KBM-7 (cell line): ENCODE measurements around the gene KCNJ4.
"Not testable (repeated sequence)": the region's sequence is repeated elsewhere in the genome, so short reads cannot be mapped to it uniquely, and the experiment has no call there.

ENCODE experiments used
- DNase-seq: peaks from one replicate; pipeline ENCODE4 v3.0.0-alpha.2; 2015
- in situ Hi-C: fragments of 300-500 bp; cut with MboI; formaldehyde crosslinking; loops from 2 replicates; pipeline ENCODE4 v1.14.3; 2020; ENCODE audit warnings: low sequenced_read_pairs, low pct_unique_long_range_greater_than_20kb, mixed read lengths

The KCNJ4 gene

DNA sequence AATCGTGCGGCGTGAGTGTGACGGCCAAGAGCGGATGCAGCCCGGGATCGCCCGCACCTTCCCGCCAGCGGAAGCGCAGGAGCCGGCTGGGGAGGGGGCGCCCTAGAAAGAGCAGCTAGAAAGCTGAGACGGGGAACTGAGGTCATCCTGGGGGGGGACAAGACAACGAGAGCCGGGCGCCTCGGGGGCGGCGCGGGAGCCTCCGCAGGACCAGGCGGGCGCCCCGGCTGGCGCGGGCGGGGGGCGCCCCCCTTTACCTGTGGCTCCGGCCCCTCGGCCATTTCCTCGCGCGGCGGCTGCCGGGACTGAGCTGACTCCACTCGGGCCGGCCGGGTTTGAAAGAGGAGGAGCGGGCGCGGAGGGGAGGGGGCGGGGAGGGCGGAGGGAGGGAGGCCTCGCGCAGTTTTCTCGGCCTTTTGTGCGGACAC is 56.8 kb downstream of the KCNJ4 start:
- DNase-seq, result peak; percentile 31
- in situ Hi-C loops, result not testable (repeated sequence)

DNA sequence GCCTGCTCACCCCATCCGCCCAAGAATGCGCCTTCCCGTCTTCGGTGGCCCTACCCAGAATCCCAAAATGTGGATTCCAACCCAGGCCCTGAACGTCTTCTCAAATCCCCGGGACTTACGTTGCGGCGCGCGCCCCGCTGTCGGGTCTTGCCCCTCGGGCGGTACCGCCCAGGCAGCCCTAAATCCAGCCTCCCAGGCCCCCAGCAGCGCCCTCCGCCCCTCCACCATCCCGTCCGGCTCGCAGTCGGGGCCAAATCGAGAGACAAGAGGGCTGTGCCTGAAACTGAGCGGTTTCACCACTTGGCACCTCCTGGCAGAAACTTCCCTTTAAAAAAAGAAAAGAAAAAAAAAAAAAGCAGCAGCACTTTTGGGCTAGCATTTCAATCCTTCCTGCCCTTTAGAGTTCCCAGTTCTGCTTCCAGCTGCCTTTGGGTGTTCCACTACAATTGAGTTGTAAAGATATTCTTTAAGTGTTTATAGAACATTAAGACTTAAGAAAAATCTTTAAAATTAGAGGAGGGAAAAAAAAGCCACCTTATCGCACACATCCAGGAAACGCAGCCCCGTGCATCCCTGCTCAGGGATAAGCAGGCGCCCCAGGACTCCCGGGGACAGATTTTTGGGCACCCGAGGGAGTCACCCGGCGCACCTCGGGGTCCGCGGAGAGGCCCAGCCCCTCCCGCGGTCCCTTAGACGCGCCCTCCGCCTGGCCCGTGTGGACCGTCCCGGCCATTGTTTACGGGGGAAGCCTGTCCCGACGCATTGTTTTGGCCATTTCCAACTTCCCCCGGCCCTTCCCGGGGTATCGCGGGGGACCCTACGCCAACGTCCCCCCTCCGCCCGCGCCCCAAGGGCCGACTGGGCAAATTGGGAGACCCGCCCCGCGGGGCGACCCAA is 57.6 kb downstream of the KCNJ4 start:
- DNase-seq, result peak; percentile 73

DNA sequence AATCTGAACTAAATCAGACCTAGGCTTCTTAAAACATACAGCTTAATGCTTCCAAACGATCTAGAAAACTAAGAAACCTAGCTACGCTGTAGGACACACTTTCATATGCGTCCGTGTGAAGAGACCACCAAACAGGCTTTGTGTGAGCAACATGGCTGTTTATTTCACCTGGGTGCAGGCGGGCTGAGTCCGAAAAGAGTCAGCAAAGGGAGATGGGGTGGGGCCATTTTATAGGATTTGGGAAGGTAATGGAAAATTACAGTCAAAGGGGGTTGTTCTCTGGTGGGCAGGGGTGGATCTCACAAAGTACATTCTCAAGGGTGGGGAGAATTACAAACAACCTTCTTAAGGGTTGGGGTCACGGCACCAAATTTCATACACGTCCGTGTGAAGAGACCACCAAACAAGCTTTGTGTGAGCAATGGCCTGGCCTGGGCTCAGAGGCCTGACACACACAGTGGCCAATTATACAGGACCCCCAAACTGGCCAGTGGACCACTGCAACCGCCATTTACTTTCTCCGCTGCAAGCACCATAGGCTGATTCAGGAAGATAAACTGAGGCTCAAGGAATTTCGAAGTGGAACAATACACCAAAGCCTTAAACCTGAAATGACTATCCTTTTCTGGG is 58.4 kb downstream of the KCNJ4 start:
- DNase-seq, in situ Hi-C loops: not testable (repeated sequence)

More for the DNA sequence above, 57.6 kb downstream of the KCNJ4 start:
- in situ Hi-C loops, result no loop called here

DNA sequence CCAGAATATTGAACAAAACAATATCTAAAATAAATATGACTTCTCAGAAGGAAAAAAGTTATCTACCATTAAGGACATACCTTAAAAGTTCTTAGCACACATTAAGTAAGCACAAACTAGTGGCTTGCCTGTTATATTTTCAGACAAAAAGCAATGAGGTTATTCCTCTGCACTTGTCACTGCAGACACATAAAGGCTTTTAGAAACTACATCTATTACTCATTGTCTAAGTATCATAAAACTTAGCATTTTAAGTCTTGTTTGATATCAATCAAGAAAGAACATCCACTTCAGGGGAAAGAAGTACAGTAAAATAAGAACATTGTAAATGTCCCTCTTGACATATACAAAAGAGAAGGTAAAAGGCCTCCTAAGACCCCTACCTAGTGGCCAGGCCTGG is 59.1 kb downstream of the KCNJ4 start:
- in situ Hi-C loops, result not testable (repeated sequence)
- peak; percentile 31 for DNase-seq

DNA sequence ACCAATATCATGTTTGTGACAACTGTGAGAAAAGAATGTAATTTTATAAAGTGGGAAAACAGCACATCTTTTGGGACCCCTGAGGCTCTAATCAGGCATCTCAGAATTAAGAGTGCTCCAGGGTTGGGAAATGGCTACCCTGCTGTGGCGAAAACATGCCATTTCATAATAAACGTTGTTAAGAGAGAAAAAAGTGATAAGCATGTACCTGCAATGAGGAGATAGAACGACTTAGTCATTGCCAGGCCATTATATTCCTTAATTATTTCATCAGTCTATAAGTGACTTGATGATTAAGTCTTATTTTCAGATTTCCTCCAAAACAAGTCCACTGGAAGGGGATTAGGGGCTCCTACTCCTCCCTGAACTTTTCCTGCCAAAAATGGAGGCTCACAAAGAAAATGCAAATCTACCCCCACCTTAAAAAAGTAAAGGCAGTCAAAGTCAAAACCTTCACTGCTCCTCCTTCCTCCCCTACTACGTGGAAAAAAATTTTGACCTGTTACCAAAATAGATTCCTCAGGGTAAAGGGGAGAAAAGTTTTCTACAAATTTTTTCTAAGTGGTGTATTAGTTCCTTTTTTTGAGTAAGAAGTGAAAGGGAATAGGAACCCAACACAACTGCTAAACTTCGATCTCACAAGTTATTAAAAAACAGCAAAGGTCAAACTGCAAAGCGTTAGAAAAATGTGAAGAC is 59.9 kb downstream of the KCNJ4 start:
- peak; percentile 53 for DNase-seq
- in situ Hi-C loops, result not testable (repeated sequence)

DNA sequence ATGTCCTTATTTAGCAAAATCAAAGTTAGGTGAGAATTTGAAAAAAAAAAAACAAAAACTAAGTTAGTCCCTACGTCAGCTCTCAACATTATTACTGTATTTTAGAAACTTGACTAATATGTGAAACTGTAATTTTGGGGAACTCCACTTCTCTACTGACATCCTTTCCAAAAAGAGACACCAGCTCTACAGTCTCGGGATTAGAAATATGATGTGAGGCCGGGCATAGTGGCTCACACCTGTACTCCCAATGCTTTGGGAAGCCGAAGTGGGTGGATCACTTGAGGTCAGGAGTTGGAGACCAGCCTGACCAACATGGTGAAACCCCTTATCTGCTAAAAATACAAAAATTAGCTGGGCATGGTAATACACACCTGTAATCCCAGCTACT is 65.6 kb downstream of the KCNJ4 start:
- DNase-seq, in situ Hi-C loops: not testable (repeated sequence)

DNA sequence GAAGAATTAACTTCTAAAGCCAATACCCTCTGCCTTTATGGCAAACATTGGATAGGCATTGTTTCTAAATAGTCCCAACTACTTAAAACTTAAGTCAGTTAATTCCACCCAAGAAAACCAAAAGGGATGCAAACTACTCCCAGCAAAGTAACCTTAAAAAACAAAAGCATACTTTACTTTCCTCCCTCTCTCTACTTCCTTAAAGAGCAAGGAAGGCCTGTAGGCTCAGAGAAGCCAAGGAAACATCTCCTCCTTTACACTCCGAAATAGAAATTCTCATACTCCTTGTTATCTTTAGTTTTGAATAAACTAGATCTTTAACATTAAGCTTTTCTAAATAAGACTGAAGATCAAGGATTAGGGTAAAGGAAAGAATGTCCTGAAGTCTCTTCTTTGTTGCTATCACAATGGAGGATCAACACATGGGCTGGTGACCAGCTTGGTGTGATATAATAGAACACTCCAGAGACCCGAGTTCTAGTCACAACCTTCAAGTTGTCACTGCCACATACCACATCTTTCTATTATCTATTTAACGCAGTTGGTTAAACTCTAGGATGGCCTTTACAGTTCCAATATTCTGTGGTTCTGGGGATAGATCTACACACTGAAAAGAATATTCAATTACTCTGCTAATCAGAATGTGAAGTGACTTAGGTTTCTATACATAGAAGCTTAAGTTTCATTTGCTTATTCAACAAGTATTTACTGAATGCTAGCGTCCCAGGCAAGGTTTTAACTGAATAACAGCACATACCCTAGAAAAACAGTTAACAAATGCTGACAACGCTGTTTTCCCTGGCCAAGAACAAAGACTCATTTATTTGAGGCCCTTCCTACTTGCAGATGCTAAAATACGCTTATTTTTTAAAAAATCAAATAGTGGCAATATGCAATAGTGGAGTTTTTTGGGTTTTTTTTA is 66.2 kb downstream of the KCNJ4 start:
- in situ Hi-C loops, DNase-seq: not testable (repeated sequence)

DNA sequence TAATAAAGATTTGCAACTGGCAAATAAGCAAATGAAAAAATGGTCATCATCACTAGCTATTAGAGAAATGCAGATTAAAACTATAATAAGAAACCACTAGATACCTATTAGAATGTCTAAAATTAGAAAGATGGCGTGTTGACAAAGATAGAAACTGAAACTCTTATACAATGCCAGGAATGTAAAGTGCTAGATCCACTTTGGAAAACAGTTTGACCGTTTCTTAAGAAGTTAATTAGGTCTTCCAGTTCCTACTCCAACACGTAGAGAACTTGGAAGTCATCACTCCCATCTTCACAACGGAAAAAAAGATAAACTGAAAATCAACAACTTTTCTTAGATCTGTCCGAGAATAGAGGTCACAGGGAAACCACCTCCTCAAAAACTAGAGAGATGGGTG is 68.1 kb downstream of the KCNJ4 start:
- DNase-seq, in situ Hi-C loops: not testable (repeated sequence)

DNA sequence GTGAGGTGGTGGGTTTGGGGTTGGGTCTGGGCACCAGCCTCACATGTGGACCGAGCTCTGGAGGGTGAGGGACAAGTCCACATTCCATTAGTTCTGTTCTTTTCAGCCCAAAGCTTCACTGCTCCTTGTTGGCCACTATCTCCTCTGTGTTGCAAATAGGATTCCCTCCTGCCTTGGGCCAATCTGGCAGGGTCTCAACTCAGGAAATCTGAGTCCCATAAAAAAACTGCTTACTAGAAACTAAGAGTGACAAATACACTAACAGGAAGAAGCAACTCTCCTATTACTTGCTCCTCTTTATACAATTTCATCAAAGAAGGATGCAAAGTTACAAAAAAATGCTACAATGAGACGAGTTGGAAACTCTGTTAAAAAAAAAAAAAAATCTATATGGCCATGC is 71.6 kb downstream of the KCNJ4 start:
- in situ Hi-C loops, result no loop called here
- no peak for DNase-seq

DNA sequence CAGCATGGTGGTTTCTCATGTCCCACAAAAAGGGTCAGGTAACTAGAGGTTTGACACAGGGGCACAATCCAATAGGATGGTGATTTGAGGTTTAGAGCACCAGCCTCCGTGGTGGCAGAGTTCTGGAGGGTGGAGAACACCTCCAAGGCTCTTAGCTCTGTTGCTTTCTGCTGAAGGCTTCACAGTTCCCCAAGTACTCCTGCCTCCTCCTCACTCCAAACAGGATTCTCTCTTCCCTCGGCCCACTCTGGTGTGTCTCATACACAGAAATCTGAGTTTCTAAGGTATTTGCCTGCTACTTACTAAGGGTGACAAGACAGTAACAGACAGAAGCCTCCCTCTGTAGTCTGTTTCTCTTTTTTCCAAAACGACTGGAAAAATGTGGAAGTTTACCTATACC is 73.6 kb downstream of the KCNJ4 start:
- in situ Hi-C loops, DNase-seq: not testable (repeated sequence)
